T47D (cell line): ENCODE measurements around the gene CLEC9A.

Experiments used
- DNase-seq, 2 experiments: peaks; one replicate each; pipeline versions ENCODE4 v3.0.0 to v3.0.0-alpha.2; 2011 to 2012; ENCODE audit warnings: low read depth in 1 of 2, low spot score in 1 of 2
- JUND ChIP-seq: IDR thresholded peaks from 2 replicates; pipeline ENCODE4 v1.6.1; 2012; ENCODE audit warnings: low read depth
- in situ Hi-C: cut with HindIII; loops from 2 replicates; pipeline ENCODE4 v1.10.0; 2016; ENCODE audit warnings: low sequenced_read_pairs, low pct_unique_long_range_greater_than_20kb

CLEC9A gene

GRCh38 chr12:10027721-10028120 is 2.8 kb upstream of the CLEC9A start:
- no peak for TF ChIP-seq JUND
- in situ Hi-C loops: no loop called here
- no peak for DNase-seq

GRCh38 chr12:10031321-10031720 is 839 bp downstream of the CLEC9A start:
- in situ Hi-C loops: no loop called here
- no peak for TF ChIP-seq JUND
- no peak for DNase-seq

GRCh38 chr12:10031771-10032175 is 1.3 kb downstream of the CLEC9A start:
- TF ChIP-seq JUND: no peak
- in situ Hi-C loops: no loop called here
- DNase-seq: peak in 1 of 2 experiments; percentile 20

GRCh38 chr12:10033783-10034545 is 3.5 kb downstream of the CLEC9A start:
- TF ChIP-seq JUND: no peak
- peak in 1 of 2 experiments; percentile 17 for DNase-seq

GRCh38 chr12:10042167-10042566 is 11.7 kb downstream of the CLEC9A start:
- in situ Hi-C loops: no loop called here

More at GRCh38 chr12:10033783-10034545, 3.5 kb downstream of the CLEC9A start:
- in situ Hi-C loops: no loop called here

GRCh38 chr12:10048526-10048925 is 18.0 kb downstream of the CLEC9A start:
- in situ Hi-C loops: no loop called here
- DNase-seq: no peak
- TF ChIP-seq JUND: no peak

More at GRCh38 chr12:10042167-10042566, 11.7 kb downstream of the CLEC9A start:
- no peak for TF ChIP-seq JUND
- DNase-seq: no peak

GRCh38 chr12:10052193-10052913 is 21.9 kb downstream of the CLEC9A start:
- no peak for DNase-seq
- no peak for TF ChIP-seq JUND
- in situ Hi-C loops: no loop called here

- in situ Hi-C loops: no loop called here
- TF ChIP-seq JUND: no peak
- no peak for DNase-seq
Measured at GRCh38 chr12:10058387-10058786, 27.9 kb downstream of the CLEC9A start.

- in situ Hi-C loops: no loop called here
- DNase-seq: peak in 1 of 2 experiments; percentile 6
- TF ChIP-seq JUND: no peak
Measured at GRCh38 chr12:10065241-10065640, 34.8 kb downstream of the CLEC9A start.

- in situ Hi-C loops: no loop called here
Measured at GRCh38 chr12:10067264-10067663, 36.8 kb downstream of the CLEC9A start.

GRCh38 chr12:10067942-10068341 is 37.5 kb downstream of the CLEC9A start:
- in situ Hi-C loops: no loop called here
- no peak for DNase-seq
- no peak for TF ChIP-seq JUND

More at GRCh38 chr12:10067264-10067663, 36.8 kb downstream of the CLEC9A start:
- no peak for TF ChIP-seq JUND
- no peak for DNase-seq

- DNase-seq: no peak
- no peak for TF ChIP-seq JUND
- in situ Hi-C loops: no loop called here
Measured at GRCh38 chr12:10068644-10069043, 38.2 kb downstream of the CLEC9A start.

- TF ChIP-seq JUND: no peak
- in situ Hi-C loops: no loop called here
- no peak for DNase-seq
Measured at GRCh38 chr12:10069099-10069498, 38.6 kb downstream of the CLEC9A start.

- no peak for DNase-seq
- TF ChIP-seq JUND: no peak
- in situ Hi-C loops: no loop called here
Measured at GRCh38 chr12:10069976-10070375, 39.5 kb downstream of the CLEC9A start.
